BE2C (cell line): ENCODE data around the gene CYP4F11.
"Not testable (repeated sequence)": the region's sequence is repeated elsewhere in the genome, so short reads cannot be mapped to it uniquely, and the experiment has no call there.

ENCODE experiments used
- DNase-seq: peaks from one replicate; pipeline ENCODE4 v3.0.0-alpha.2; 2020
- H3K27me3 ChIP-seq: fragments of 250-450 bp; sonication (Bioruptor Pico); 2 replicates; pipeline ENCODE4 v1.5.1; 2020; ENCODE audit warnings: mild to moderate bottlenecking
- H3K36me3 ChIP-seq: fragments of 250-450 bp; sonication (Bioruptor Pico); 2 replicates; pipeline ENCODE4 v1.5.1; 2020; ENCODE audit warnings: mild to moderate bottlenecking
- H3K4me1 ChIP-seq: fragments of 250-450 bp; sonication (Bioruptor Pico); 2 replicates; pipeline ENCODE4 v1.5.1; 2020
- H3K4me3 ChIP-seq: 2 replicates; pipeline ENCODE4 v1.5.1; 2011; ENCODE audit warnings: low read depth, low read length
- H3K9me3 ChIP-seq: fragments of 250-450 bp; sonication (Bioruptor Pico); 2 replicates; pipeline ENCODE4 v1.5.1; 2020
- CTCF ChIP-seq: IDR thresholded peaks from 2 replicates; pipeline ENCODE4 v1.5.1; 2012; ENCODE audit warnings: mild to moderate bottlenecking, low read depth, low read length

The CYP4F11 gene

GRCh38 chr19:15944401-15944800 lies 10.1 kb upstream of the CYP4F11 start:
- DNase-seq: no peak
- no peaks in the 10 kb centered on the region for H3K9me3 ChIP-seq
- no peaks in the 10 kb centered on the region for H3K27me3 ChIP-seq
- TF ChIP-seq CTCF: no peak
- no peaks in the 10 kb centered on the region for H3K36me3 ChIP-seq
- no peaks in the 10 kb centered on the region for H3K4me1 ChIP-seq
- H3K4me3 ChIP-seq: no peak overlapping the region

GRCh38 chr19:15937771-15938170 lies 3.4 kb upstream of the CYP4F11 start:
- Histone ChIP-seq H3K9me3 (no peaks in the 10 kb centered on the region), H3K27me3 (peaks cover 3% of the 10 kb centered on the region; the same call in 1 of the 2 replicates), H3K4me3 (no peak overlapping the region), H3K4me1 (no peaks in the 10 kb centered on the region), H3K36me3 (no peaks in the 10 kb centered on the region)
- no peak for TF ChIP-seq CTCF
- DNase-seq: no peak

- H3K4me3 ChIP-seq: no peak overlapping the region
- H3K27me3 ChIP-seq: peaks cover 3% of the 10 kb centered on the region; the same call in 1 of the 2 replicates
- TF ChIP-seq CTCF: no peak
- no peaks in the 10 kb centered on the region for H3K4me1 ChIP-seq
- no peak for DNase-seq
- no peaks in the 10 kb centered on the region for H3K36me3 ChIP-seq
- no peaks in the 10 kb centered on the region for H3K9me3 ChIP-seq
Measured at GRCh38 chr19:15936950-15937349, 2.6 kb upstream of the CYP4F11 start.

- Histone ChIP-seq H3K36me3 (no peaks in the 10 kb centered on the region), H3K27me3 (peaks cover 3% of the 10 kb centered on the region; the same call in 1 of the 2 replicates), H3K9me3 (no peaks in the 10 kb centered on the region), H3K4me3 (no peak overlapping the region), H3K4me1 (no peaks in the 10 kb centered on the region)
- TF ChIP-seq CTCF: no peak
- DNase-seq: no peak
Measured at GRCh38 chr19:15936173-15936572, 1.8 kb upstream of the CYP4F11 start.

- Histone ChIP-seq H3K4me1 (no peaks in the 10 kb centered on the region), H3K27me3 (peaks cover 3% of the 10 kb centered on the region; the same call in 1 of the 2 replicates), H3K9me3 (no peaks in the 10 kb centered on the region), H3K36me3 (no peaks in the 10 kb centered on the region), H3K4me3 (no peak overlapping the region)
- DNase-seq: no peak
- TF ChIP-seq CTCF: no peak
Measured at GRCh38 chr19:15935167-15935702, 906 bp upstream of the CYP4F11 start.

GRCh38 chr19:15933761-15934331 lies 483 bp downstream of the CYP4F11 start:
- not testable (repeated sequence) for DNase-seq, H3K27me3 ChIP-seq, H3K9me3 ChIP-seq, H3K4me1 ChIP-seq, H3K4me3 ChIP-seq, H3K36me3 ChIP-seq

GRCh38 chr19:15928321-15928720 lies 6.0 kb downstream of the CYP4F11 start:
- TF ChIP-seq CTCF: no peak
- H3K36me3 ChIP-seq: no peaks in the 10 kb centered on the region
- no peaks in the 10 kb centered on the region; the same call in 1 of the 2 replicates for H3K27me3 ChIP-seq
- no peak for DNase-seq
- no peaks in the 10 kb centered on the region for H3K4me1 ChIP-seq
- no peaks in the 10 kb centered on the region for H3K9me3 ChIP-seq
- no peak overlapping the region for H3K4me3 ChIP-seq
